PFSK-1 (cell line): ENCODE measurements around the gene DAGLB.
A peak's percentile ranks its signal among the peaks of the same experiment; 100 is the strongest.

ENCODE experiments used
- FOXP2 ChIP-seq: optimal IDR thresholded peaks from 2 replicates; pipeline ENCODE3; 2011; ENCODE audit warnings: borderline replicate concordance, control low read depth, inconsistent platforms; ENCODE audit not compliant: insufficient read depth; ENCODE audit errors: extremely low read length, extremely low read depth
- POLR2AphosphoS5 ChIP-seq: IDR thresholded peaks from 2 replicates; pipeline ENCODE4 v1.6.1; 2012; ENCODE audit warnings: low read depth, mild to moderate bottlenecking, control low read depth, low read length, moderate library complexity
- REST ChIP-seq, 2 experiments: IDR thresholded peaks; 2 replicates each; pipeline versions ENCODE4 v1.6.1 to v1.8.0; 2011 to 2012; ENCODE audit warnings: low read depth in 2 of 2, low read length in 2 of 2, control low read depth in 1 of 2, inconsistent platforms in 1 of 2, mild to moderate bottlenecking in 1 of 2, moderate library complexity in 1 of 2; ENCODE audit not compliant: insufficient read depth in 1 of 2
- SIN3A ChIP-seq: IDR thresholded peaks from 2 replicates; pipeline ENCODE4 v1.6.1; 2012; ENCODE audit warnings: mild to moderate bottlenecking, low read length, moderate library complexity, borderline replicate concordance; ENCODE audit not compliant: insufficient read depth
- TAF1 ChIP-seq: IDR thresholded peaks from 2 replicates; pipeline ENCODE4 v1.6.1; 2012; ENCODE audit warnings: low read length, control low read depth, borderline replicate concordance; ENCODE audit not compliant: insufficient read depth

GRCh38 chr7:6367701-6368211 is 80.0 kb downstream of the DAGLB start:
- no peak for TF ChIP-seq POLR2AphosphoS5
- TF ChIP-seq REST (IDR thresholded peaks at IDR 0.05; ENCODE audit: insufficient read depth in 1 of 2, low read depth in 2 of 2, low read length in 2 of 2): no peak
- peak; percentile 30; the same call in 1 of the 2 replicates for TF ChIP-seq TAF1
- no peak for TF ChIP-seq FOXP2
- no peak for TF ChIP-seq SIN3A
